ENCODE results near the gene MED15.
"Not testable (repeated sequence)": the region's sequence is repeated elsewhere in the genome, so short reads cannot be mapped to it uniquely, and the experiment has no call there.

MED15 gene

GRCh38 chr22:20542736-20543135, 35.3 kb downstream of the MED15 start:
- no peak for DNase-seq (ENCODE audit: low read depth)
- no peak overlapping the region for H3K4me3 ChIP-seq (ENCODE audit: control insufficient read depth, low read depth, low read length)
- no peak for TF ChIP-seq CTCF (IDR thresholded peaks at IDR 0.05; ENCODE audit: control insufficient read depth, insufficient read depth, low read depth, low read length, missing control alignments)

GRCh38 chr22:20545318-20545634, 37.9 kb downstream of the MED15 start:
- H3K4me3 ChIP-seq (ENCODE audit: control insufficient read depth, low read depth, low read length); DNase-seq (ENCODE audit: low read depth): not testable (repeated sequence)

GRCh38 chr22:20545681-20546521, 38.5 kb downstream of the MED15 start:
- TF ChIP-seq CTCF (IDR thresholded peaks at IDR 0.05; ENCODE audit: control insufficient read depth, insufficient read depth, low read depth, low read length, missing control alignments): no peak
- no peak overlapping the region for H3K4me3 ChIP-seq (ENCODE audit: control insufficient read depth, low read depth, low read length)
- DNase-seq (ENCODE audit: low read depth): no peak

- no peak overlapping the region for H3K4me3 ChIP-seq (ENCODE audit: control insufficient read depth, low read depth, low read length)
- TF ChIP-seq CTCF (IDR thresholded peaks at IDR 0.05; ENCODE audit: control insufficient read depth, insufficient read depth, low read depth, low read length, missing control alignments): no peak
- DNase-seq (ENCODE audit: low read depth): no peak
Observed at GRCh38 chr22:20546541-20546950, 39.1 kb downstream of the MED15 start.

- no peak for TF ChIP-seq CTCF (IDR thresholded peaks at IDR 0.05; ENCODE audit: control insufficient read depth, insufficient read depth, low read depth, low read length, missing control alignments)
- no peak for DNase-seq (ENCODE audit: low read depth)
- H3K4me3 ChIP-seq (ENCODE audit: control insufficient read depth, low read depth, low read length): no peak overlapping the region
Observed at GRCh38 chr22:20547029-20547428, 39.6 kb downstream of the MED15 start.

- DNase-seq (ENCODE audit: low read depth): no peak
- no peak for TF ChIP-seq CTCF (IDR thresholded peaks at IDR 0.05; ENCODE audit: control insufficient read depth, insufficient read depth, low read depth, low read length, missing control alignments)
- no peak overlapping the region for H3K4me3 ChIP-seq (ENCODE audit: control insufficient read depth, low read depth, low read length)
Observed at GRCh38 chr22:20548806-20549205, 41.4 kb downstream of the MED15 start.

GRCh38 chr22:20549232-20549841, 41.9 kb downstream of the MED15 start:
- no peak for DNase-seq (ENCODE audit: low read depth)
- no peak overlapping the region for H3K4me3 ChIP-seq (ENCODE audit: control insufficient read depth, low read depth, low read length)
- no peak for TF ChIP-seq CTCF (IDR thresholded peaks at IDR 0.05; ENCODE audit: control insufficient read depth, insufficient read depth, low read depth, low read length, missing control alignments)
